Neural crest cell (in vitro differentiated cells): ENCODE data around the gene C1QB. TPM values are rescaled to one million over a fixed set of nuclear protein-coding genes. Genes with fewer than 3 reads are reported as not detected.

Source experiments
- DNase-seq: peaks from one replicate; pipeline ENCODE4 v3.0.0; 2021; ENCODE audit warnings: low read depth, mixed read lengths, low spot score
- H3K27ac Mint-ChIP-seq: one replicate; pipeline ENCODE4 v1.8.0; 2021; ENCODE audit warnings: mild to moderate bottlenecking, mixed read lengths; ENCODE audit not compliant: unreplicated experiment
- H3K27me3 Mint-ChIP-seq: 2 replicates; pipeline ENCODE4 v1.8.0; 2021; ENCODE audit warnings: low read depth, mild to moderate bottlenecking, mixed read lengths
- H3K36me3 Mint-ChIP-seq: 2 replicates; pipeline ENCODE4 v1.8.0; 2021; ENCODE audit warnings: low read depth, mild to moderate bottlenecking, mixed read lengths
- H3K4me1 Mint-ChIP-seq: 2 replicates; pipeline ENCODE4 v1.8.0; 2021; ENCODE audit warnings: mixed read lengths
- H3K4me3 Mint-ChIP-seq: one replicate; pipeline ENCODE4 v1.8.0; 2021; ENCODE audit warnings: mild to moderate bottlenecking, mixed read lengths
- H3K9me3 Mint-ChIP-seq: 2 replicates; pipeline ENCODE4 v1.8.0; 2021; ENCODE audit warnings: mixed read lengths
- microRNA-seq: library from miRNA; unstranded; fragments of <30 nt; microRNA quantifications from one replicate; pipeline ENCODE4, GENCODE V29; 2020
- total RNA-seq: library from RNA; stranded (reverse); gene quantifications from 2 replicates; pipeline ENCODE4 v1.2.1, GENCODE V29; 2021
- TF ChIP-seq, protein P1 (sequence below): fragments of 200-600 bp; sonication (generic); conservative IDR thresholded peaks from 2 replicates; pipeline ENCODE4 v1.5.0; 2021; ENCODE audit warnings: antibody characterized with exemption, mild to moderate bottlenecking

Gene C1QB
- total RNA-seq, 1 donor from 2014 or later: not detected

GRCh38 chr1:22708777-22709176 is 55.7 kb downstream of the C1QB start:
- Mint-ChIP-seq H3K4me3 (peak overlapping the region; percentile 89), H3K4me1 (peaks cover 40% of the 10 kb centered on the region), H3K9me3 (no peaks in the 10 kb centered on the region), H3K27me3 (peaks cover 5% of the 10 kb centered on the region), H3K27ac (no peak overlapping the region), H3K36me3 (no peaks in the 10 kb centered on the region)
- DNase-seq: no peak
- TF ChIP-seq, protein P1, sequence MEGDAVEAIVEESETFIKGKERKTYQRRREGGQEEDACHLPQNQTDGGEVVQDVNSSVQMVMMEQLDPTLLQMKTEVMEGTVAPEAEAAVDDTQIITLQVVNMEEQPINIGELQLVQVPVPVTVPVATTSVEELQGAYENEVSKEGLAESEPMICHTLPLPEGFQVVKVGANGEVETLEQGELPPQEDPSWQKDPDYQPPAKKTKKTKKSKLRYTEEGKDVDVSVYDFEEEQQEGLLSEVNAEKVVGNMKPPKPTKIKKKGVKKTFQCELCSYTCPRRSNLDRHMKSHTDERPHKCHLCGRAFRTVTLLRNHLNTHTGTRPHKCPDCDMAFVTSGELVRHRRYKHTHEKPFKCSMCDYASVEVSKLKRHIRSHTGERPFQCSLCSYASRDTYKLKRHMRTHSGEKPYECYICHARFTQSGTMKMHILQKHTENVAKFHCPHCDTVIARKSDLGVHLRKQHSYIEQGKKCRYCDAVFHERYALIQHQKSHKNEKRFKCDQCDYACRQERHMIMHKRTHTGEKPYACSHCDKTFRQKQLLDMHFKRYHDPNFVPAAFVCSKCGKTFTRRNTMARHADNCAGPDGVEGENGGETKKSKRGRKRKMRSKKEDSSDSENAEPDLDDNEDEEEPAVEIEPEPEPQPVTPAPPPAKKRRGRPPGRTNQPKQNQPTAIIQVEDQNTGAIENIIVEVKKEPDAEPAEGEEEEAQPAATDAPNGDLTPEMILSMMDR: no peak

DNA sequence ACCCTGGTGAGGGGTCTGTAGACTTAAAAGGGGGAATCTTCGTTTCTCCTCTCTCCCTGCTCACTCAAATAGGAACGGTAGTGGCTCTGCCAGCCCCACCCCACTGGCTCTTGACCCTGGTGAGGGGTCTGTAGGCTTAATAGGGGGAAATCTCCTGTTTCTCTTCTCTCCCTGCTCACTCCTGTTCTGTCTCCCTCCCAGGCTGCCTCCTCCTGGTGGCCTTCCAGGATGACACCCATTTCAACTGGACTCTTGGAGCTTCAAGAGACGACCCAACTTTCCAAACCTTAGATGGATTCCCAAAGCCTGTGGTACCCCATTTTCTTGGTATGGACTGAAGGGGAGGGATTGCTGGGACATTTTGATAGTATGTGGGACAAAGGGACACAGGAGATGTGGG is 56.2 kb downstream of the C1QB start:
- DNase-seq: no peak
- TF ChIP-seq, protein P1: peak; percentile 49
- Mint-ChIP-seq H3K27me3 (peaks cover 5% of the 10 kb centered on the region), H3K4me1 (peaks cover 44% of the 10 kb centered on the region), H3K36me3 (no peaks in the 10 kb centered on the region), H3K9me3 (no peaks in the 10 kb centered on the region), H3K27ac (no peak overlapping the region), H3K4me3 (peak overlapping the region; percentile 89)

GRCh38 chr1:22709891-22710700 is 57.1 kb downstream of the C1QB start:
- DNase-seq: peak; percentile 67
- TF ChIP-seq, protein P1: no peak
- Mint-ChIP-seq H3K27me3 (peaks cover 5% of the 10 kb centered on the region), H3K27ac (peak overlapping the region; percentile 92), H3K9me3 (no peaks in the 10 kb centered on the region), H3K4me1 (peaks cover 46% of the 10 kb centered on the region), H3K36me3 (no peaks in the 10 kb centered on the region), H3K4me3 (peak overlapping the region; percentile 89)

DNA sequence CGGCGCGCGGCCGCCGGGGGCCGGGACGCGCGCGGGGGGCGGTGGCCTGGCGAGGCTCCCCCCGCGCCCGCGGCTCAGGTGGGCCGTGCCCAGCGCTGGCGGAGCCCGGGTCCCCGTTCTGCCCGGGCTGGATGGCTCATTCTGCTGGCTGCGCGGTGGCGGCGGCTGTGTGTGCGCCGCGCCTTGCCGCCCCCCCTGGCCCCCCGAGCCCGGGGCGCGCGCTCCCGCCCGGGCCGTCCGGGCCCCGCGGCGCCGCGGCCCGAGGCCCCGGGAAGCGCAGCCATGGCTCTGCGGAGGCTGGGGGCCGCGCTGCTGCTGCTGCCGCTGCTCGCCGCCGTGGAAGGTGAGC is 57.6 kb downstream of the C1QB start, which contains the start of gene EPHB2:
EPHB2 (plus strand) TSS at position 139 of the 349 bp plus-strand sequence; CDS start at position 283, 144 bp downstream.
- peaks cover 51% of the 10 kb centered on the region for H3K4me1 Mint-ChIP-seq
- no peaks in the 10 kb centered on the region for H3K36me3 Mint-ChIP-seq
- H3K27ac Mint-ChIP-seq: peak within 1 kb of the TSS; percentile 92
- TF ChIP-seq, protein P1: no peak
- no peaks in the 10 kb centered on the region for H3K9me3 Mint-ChIP-seq
- peak; percentile 58 for DNase-seq
- H3K27me3 Mint-ChIP-seq: peaks cover 5% of the 10 kb centered on the region
- H3K4me3 Mint-ChIP-seq: peak within 1 kb of the TSS; percentile 90

DNA sequence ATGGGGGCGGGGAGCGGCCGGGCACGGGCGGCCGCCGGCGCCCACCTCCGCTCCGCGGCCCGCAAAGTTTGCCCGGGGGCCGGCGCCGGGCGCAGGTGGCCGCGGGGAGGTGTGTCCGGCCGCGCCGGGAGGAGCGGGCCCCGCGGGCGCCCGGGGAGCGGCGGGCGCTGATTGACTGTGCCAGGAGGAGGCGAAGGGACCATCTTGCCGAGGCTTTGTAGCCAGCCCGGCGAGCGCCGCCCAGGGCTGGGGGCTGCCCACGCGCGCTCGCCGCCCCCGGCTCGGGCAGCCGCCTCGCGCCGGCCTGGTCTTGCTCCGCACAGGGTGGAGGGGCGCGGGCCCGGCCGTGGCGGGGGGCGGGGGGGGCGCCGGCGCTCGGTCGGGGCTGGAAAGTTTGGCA is 58.0 kb downstream of the C1QB start:
- no peak for DNase-seq
- Mint-ChIP-seq H3K9me3 (no peaks in the 10 kb centered on the region), H3K4me1 (peaks cover 51% of the 10 kb centered on the region), H3K4me3 (no peak overlapping the region), H3K36me3 (no peaks in the 10 kb centered on the region), H3K27ac (no peak overlapping the region), H3K27me3 (peaks cover 5% of the 10 kb centered on the region)
- TF ChIP-seq, protein P1: no peak

Small RNAs within 50 kb of the gene (microRNA-seq; reads per million reads assigned to microRNA genes)
- not detected for gene MIR6127

Other genes with a start within 250 kb of the C1QB start
- 30.7 and 31.8 TPM in 2 replicates for gene ZBTB40, start 201.4 kb upstream of the C1QB start, total RNA-seq
- gene EPHA8, start 89.7 kb upstream of the C1QB start, total RNA-seq: not detected in 2 replicates
- not detected in 2 replicates for gene C1QA, start 16.6 kb upstream of the C1QB start, total RNA-seq
- not detected in 2 replicates for gene C1QC, start 9.6 kb upstream of the C1QB start, total RNA-seq
- 57.2 and 60.3 TPM in 2 replicates for gene EPHB2, start 57.6 kb downstream of the C1QB start, total RNA-seq